WTC11 (cell line): Measurements from ENCODE around the gene PRKCB. TPM values are rescaled to one million over a fixed set of nuclear protein-coding genes. Genes with fewer than 3 reads are reported as not detected.

Experiments used
- ATAC-seq: fragments of 200-7000 bp; cut with Tn5 transposase; 2 replicates; pipeline ENCODE4 v1.10.0; 2021; ENCODE audit warnings: mild to moderate bottlenecking, moderate library complexity
- CTCF ChIA-PET: fragments of 300-600 bp; sonication (Branson Sonifier 250); formaldehyde crosslinking; loops from one replicate; lab custom pipeline; 2021; ENCODE audit warnings: antibody characterized with exemption; lab: Charles Lee
- POLR2A ChIA-PET: fragments of 350-600 bp; sonication (Branson Sonifier 250); formaldehyde crosslinking; loops from one replicate; lab custom pipeline; 2021; ENCODE audit warnings: antibody characterized with exemption; lab: Charles Lee
- DNase-seq: peaks from one replicate; pipeline ENCODE4 v3.0.0; 2021; ENCODE audit warnings: low spot score
- H3K27ac Mint-ChIP-seq: 2 replicates; pipeline ENCODE4 v1.8.0; 2021; ENCODE audit warnings: mixed read lengths
- H3K27me3 Mint-ChIP-seq: 2 replicates; pipeline ENCODE4 v1.8.0; 2021; ENCODE audit warnings: low read depth, mild to moderate bottlenecking, moderate library complexity, mixed read lengths
- H3K36me3 Mint-ChIP-seq: 2 replicates; pipeline ENCODE4 v1.8.0; 2021; ENCODE audit warnings: mixed read lengths
- H3K4me1 Mint-ChIP-seq: 2 replicates; pipeline ENCODE4 v1.8.0; 2022; ENCODE audit warnings: mixed read lengths
- H3K4me3 Mint-ChIP-seq: 2 replicates; pipeline ENCODE4 v1.8.0; 2021; ENCODE audit warnings: mild to moderate bottlenecking, moderate library complexity, mixed read lengths
- H3K9me3 Mint-ChIP-seq: 2 replicates; pipeline ENCODE4 v1.8.0; 2021; ENCODE audit warnings: mixed read lengths
- ARID4B ChIP-seq: sonication (generic); formaldehyde crosslinking; IDR thresholded peaks from 2 replicates; pipeline ENCODE4 v1.8.0; 2023; ENCODE audit warnings: missing genetic modification reagents, mild to moderate bottlenecking, borderline replicate concordance
- ATF6 ChIP-seq: sonication (generic); formaldehyde crosslinking; IDR thresholded peaks from 2 replicates; pipeline ENCODE4 v1.8.1; 2023; ENCODE audit warnings: mild to moderate bottlenecking, missing genetic modification reagents
- CREM ChIP-seq: sonication (generic); formaldehyde crosslinking; IDR thresholded peaks from 2 replicates; pipeline ENCODE4 v1.8.1; 2022; ENCODE audit warnings: mild to moderate bottlenecking, missing genetic modification reagents, moderate library complexity
- CTCF ChIP-seq: fragments of 200-600 bp; IDR thresholded peaks from 2 replicates; pipeline ENCODE4 v1.8.0; 2022; ENCODE audit warnings: antibody characterized with exemption
- ELF4 ChIP-seq: sonication (generic); formaldehyde crosslinking; IDR thresholded peaks from 2 replicates; pipeline ENCODE4 v1.8.1; 2022; ENCODE audit warnings: low read depth, mild to moderate bottlenecking, moderate library complexity, missing genetic modification reagents
- EMX1 ChIP-seq: fragments of 250-450 bp; sonication (Bioruptor Pico); IDR thresholded peaks from 2 replicates; pipeline ENCODE4 v1.8.0; 2021; ENCODE audit warnings: mild to moderate bottlenecking
- IRF2 ChIP-seq: sonication (generic); formaldehyde crosslinking; IDR thresholded peaks from 2 replicates; pipeline ENCODE4 v1.8.0; 2022; ENCODE audit warnings: low read depth, missing genetic modification reagents, borderline replicate concordance
- JAZF1 ChIP-seq: fragments of 250-450 bp; sonication (Bioruptor Pico); IDR thresholded peaks from 2 replicates; pipeline ENCODE4 v1.9.0; 2021; ENCODE audit warnings: moderate library complexity, mild to moderate bottlenecking, inconsistent platforms
- MYBL2 ChIP-seq: sonication (generic); formaldehyde crosslinking; IDR thresholded peaks from 2 replicates; pipeline ENCODE4 v1.8.1; 2023; ENCODE audit warnings: mild to moderate bottlenecking, moderate library complexity, missing genetic modification reagents
- NFE2L1 ChIP-seq: sonication (generic); formaldehyde crosslinking; IDR thresholded peaks from 2 replicates; pipeline ENCODE4 v1.8.1; 2023; ENCODE audit warnings: missing genetic modification reagents
- NR2C2 ChIP-seq: sonication (generic); formaldehyde crosslinking; IDR thresholded peaks from 2 replicates; pipeline ENCODE4 v1.8.0; 2022; ENCODE audit warnings: mild to moderate bottlenecking, missing genetic modification reagents
- PREB ChIP-seq: sonication (generic); formaldehyde crosslinking; IDR thresholded peaks from 2 replicates; pipeline ENCODE4 v1.8.1; 2022; ENCODE audit warnings: mild to moderate bottlenecking, missing genetic modification reagents, moderate library complexity, borderline replicate concordance
- RORB ChIP-seq: fragments of 250-450 bp; sonication (Bioruptor Pico); IDR thresholded peaks from 2 replicates; pipeline ENCODE4 v1.9.0; 2021; ENCODE audit warnings: mild to moderate bottlenecking
- SP1 ChIP-seq: sonication (generic); formaldehyde crosslinking; conservative IDR thresholded peaks from 2 replicates; pipeline ENCODE4 v1.8.1; 2022; ENCODE audit warnings: missing genetic modification reagents
- TEAD1 ChIP-seq: sonication (generic); formaldehyde crosslinking; IDR thresholded peaks from 2 replicates; pipeline ENCODE4 v1.8.0; 2022; ENCODE audit warnings: mild to moderate bottlenecking, missing genetic modification reagents
- TP53 ChIP-seq: sonication (generic); formaldehyde crosslinking; IDR thresholded peaks from 2 replicates; pipeline ENCODE4 v1.8.1; 2023; ENCODE audit warnings: mild to moderate bottlenecking, missing genetic modification reagents
- ZBTB43 ChIP-seq: sonication (generic); formaldehyde crosslinking; IDR thresholded peaks from 2 replicates; pipeline ENCODE4 v1.8.1; 2023; ENCODE audit warnings: mild to moderate bottlenecking, missing genetic modification reagents
- ZNF281 ChIP-seq: sonication (generic); formaldehyde crosslinking; IDR thresholded peaks from 2 replicates; pipeline ENCODE4 v1.8.0; 2023; ENCODE audit warnings: mild to moderate bottlenecking, missing genetic modification reagents
- ZNF423 ChIP-seq: fragments of 250-450 bp; sonication (Bioruptor Pico); IDR thresholded peaks from 2 replicates; pipeline ENCODE4 v2.1.2; 2022; ENCODE audit warnings: mild to moderate bottlenecking, moderate library complexity
- ZNF425 ChIP-seq: fragments of 250-450 bp; sonication (Bioruptor Pico); conservative IDR thresholded peaks from 2 replicates; pipeline ENCODE4 v1.9.0; 2021; ENCODE audit warnings: mild to moderate bottlenecking
- total RNA-seq: library from RNA; stranded (reverse); gene quantifications from 3 replicates; pipeline ENCODE4 v1.2.3, GENCODE V29; 2021

Gene PRKCB
- total RNA-seq, 1 experiment from 2014 or later = 6.9 TPM

GRCh38 chr16:24007391-24007790, 171.6 kb downstream of the PRKCB start:
- ATAC-seq (no peak), DNase-seq (no peak)
- Mint-ChIP-seq H3K27ac (no peak overlapping the region), H3K4me1 (no peaks in the 10 kb centered on the region), H3K4me3 (no peak overlapping the region), H3K27me3 (peaks cover 7% of the 10 kb centered on the region; the same call in 1 of the 2 replicates), H3K36me3 (no peaks in the 10 kb centered on the region), H3K9me3 (no peaks in the 10 kb centered on the region)
- ChIA-PET CTCF (interaction anchor here (1.1 kb wide), 2 partner anchors 63 to 130 kb away, joined by 3 to 6 read pairs; no protein-coding TSS in a partner anchor), POLR2A (no interaction called here)
- TF ChIP-seq ZNF423 (no peak), CTCF (no peak), ARID4B (no peak), ZBTB43 (CRISPR knock-in tag) (no peak), JAZF1 (no peak), ATF6 (CRISPR knock-in tag) (no peak), ELF4 (CRISPR knock-in tag) (no peak), MYBL2 (CRISPR knock-in tag) (no peak), SP1 (CRISPR knock-in tag) (no peak), EMX1 (CRISPR knock-in tag) (no peak), TEAD1 (CRISPR knock-in tag) (no peak), NR2C2 (no peak), CREM (CRISPR knock-in tag) (no peak), PREB (CRISPR knock-in tag) (no peak), ZNF425 (no peak), NFE2L1 (CRISPR knock-in tag) (no peak), TP53 (CRISPR knock-in tag) (no peak), RORB (CRISPR knock-in tag) (no peak), IRF2 (CRISPR knock-in tag) (no peak), ZNF281 (CRISPR knock-in tag) (no peak)
